HG02943 (cell line): Measurements from ENCODE around the gene SLC23A3.

ENCODE experiments used
- ATAC-seq: cut with Tn5 transposase; IDR thresholded peaks from one replicate; pipeline ENCODE4 v1.9.1; 2021; ENCODE audit warnings: mild to moderate bottlenecking, low read depth, moderate library complexity; ENCODE audit not compliant: unreplicated experiment

The SLC23A3 gene, protein sequence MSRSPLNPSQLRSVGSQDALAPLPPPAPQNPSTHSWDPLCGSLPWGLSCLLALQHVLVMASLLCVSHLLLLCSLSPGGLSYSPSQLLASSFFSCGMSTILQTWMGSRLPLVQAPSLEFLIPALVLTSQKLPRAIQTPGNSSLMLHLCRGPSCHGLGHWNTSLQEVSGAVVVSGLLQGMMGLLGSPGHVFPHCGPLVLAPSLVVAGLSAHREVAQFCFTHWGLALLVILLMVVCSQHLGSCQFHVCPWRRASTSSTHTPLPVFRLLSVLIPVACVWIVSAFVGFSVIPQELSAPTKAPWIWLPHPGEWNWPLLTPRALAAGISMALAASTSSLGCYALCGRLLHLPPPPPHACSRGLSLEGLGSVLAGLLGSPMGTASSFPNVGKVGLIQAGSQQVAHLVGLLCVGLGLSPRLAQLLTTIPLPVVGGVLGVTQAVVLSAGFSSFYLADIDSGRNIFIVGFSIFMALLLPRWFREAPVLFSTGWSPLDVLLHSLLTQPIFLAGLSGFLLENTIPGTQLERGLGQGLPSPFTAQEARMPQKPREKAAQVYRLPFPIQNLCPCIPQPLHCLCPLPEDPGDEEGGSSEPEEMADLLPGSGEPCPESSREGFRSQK

DNA sequence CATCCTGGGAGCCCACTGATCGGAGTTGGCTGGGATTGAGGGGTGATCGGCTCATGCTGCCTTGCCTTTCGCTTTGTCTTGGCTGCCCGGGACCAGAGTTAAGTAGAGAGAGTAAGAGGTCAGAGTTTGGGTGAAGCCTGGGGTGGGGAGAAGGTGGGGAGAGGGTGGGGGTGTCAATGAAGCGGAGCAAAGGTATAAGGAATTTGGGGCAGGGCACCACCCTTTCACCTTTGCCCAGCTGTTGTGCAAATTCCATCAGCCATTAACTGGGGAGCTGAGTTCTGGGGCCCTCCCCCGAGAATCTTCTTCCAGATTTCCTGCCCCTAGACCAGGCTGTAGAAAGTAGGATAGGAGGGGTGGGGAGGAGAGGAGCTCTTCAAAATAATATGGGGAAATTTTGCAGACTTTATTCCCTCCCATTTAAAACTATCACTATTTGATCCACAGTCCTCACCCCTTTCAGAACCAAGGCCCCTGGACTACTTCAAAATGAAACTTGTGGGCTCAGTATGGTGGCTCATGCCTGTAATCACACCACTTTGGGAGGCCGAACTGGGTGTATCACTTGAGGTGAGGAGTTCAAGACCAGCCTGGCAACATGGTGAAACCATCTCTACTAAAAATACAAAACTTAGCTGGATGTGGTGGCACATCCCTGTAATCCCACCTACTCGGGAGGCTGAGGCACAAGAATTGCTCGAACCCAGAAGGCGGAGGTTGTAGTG lies at the start of gene SLC23A3:
Gene SLC23A3 (minus strand): TSS at position 100 of the 725 bp plus-strand sequence. CDS start 45 bp downstream, at position 55.
- ATAC-seq: no peak

DNA sequence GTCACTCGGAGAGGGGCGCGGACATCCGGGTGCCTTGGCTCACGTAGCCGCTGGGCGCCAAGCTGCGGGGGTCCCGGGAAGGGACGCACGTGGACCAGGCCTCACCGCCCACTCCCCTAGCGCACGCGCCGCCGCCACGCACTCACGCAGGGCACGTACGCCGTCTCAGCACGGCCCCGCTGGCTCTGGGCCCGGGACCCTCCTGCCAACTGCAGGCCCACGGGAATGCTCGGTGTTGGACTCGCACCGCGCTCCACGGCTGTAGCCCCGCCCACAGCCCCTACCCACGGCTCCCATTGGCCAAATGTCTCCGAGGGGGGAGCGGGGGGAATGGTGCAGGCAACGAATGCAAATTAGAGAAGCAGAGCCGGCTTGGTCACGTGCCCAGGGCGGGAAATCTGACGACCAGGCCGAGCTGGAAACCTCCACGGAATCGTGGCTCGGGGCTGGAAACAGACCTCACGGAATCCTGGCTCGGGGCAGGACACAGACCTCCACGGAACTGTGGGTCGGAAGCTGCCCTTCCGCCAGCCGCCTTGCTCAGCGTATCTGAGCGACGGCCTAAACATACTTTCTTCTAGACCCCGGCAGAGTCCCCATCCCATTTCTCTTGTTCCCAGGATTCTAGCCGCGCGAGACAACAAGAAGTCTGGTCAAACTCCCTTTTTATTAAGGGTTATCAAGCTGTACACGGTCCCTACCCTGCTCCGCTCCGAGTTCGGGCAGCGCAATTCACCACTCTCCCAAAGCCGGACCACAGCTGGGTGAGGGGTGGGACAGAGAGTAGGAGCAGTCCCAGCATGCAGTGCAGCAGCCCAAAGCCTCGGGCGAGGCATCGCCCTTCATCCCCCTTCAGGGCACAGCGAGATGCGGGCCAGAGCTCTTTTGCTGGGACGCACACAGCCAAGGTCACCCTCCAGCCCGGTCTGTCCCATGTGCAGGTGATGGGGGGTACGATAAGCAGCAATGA lies 49.2 kb upstream of the SLC23A3 start, which contains the start of gene ABCB6:
Gene ABCB6 (minus strand): TSS at position 227 of the 970 bp plus-strand sequence. CDS start 285 bp downstream, outside the sequence.
- ATAC-seq: peak; percentile 67

DNA sequence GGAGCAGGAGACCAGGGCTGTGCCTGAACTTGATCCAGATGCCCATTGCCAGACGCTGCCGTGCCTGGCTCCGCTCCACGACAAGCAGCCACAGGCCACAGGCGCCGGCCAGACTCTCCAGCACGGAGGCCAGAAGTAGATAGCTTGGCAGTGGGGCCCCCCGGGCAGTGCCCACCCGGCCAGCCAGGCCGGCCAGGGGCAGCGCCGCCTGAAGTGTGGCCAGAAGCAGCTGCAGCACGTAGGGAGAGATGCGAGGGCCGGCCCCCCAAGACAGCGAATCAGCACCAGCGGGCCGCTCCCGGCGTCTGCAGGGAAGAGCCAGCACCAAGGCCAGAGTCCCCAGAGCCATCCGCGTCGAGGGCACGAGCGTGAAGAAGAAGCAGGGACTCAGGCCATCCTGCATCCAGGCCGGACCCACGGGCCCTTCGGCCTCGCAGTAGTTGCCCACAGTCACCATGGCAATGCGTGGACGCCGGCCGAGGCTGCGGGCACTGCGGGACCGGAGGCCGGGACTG lies 48.4 kb upstream of the SLC23A3 start:
- peak; percentile 29 for ATAC-seq

DNA sequence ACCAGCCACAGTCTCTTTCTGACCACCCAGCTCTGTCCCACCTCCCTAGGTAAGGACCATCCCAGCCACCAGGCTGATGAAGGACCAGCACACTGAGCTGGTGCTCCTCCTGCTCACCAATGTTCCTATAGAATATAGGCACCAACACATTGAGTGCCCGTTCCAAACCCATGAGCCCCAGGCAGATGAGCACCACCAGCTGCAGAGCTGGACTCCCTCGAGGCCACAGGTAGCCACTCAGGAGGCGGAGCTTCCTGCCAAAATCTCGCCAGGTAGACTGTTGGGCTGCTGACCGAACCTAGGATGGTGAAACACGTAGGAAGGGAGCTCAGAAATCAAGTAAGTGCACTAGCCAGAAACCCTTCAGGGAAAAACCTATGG lies 46.7 kb upstream of the SLC23A3 start:
- ATAC-seq: no peak

DNA sequence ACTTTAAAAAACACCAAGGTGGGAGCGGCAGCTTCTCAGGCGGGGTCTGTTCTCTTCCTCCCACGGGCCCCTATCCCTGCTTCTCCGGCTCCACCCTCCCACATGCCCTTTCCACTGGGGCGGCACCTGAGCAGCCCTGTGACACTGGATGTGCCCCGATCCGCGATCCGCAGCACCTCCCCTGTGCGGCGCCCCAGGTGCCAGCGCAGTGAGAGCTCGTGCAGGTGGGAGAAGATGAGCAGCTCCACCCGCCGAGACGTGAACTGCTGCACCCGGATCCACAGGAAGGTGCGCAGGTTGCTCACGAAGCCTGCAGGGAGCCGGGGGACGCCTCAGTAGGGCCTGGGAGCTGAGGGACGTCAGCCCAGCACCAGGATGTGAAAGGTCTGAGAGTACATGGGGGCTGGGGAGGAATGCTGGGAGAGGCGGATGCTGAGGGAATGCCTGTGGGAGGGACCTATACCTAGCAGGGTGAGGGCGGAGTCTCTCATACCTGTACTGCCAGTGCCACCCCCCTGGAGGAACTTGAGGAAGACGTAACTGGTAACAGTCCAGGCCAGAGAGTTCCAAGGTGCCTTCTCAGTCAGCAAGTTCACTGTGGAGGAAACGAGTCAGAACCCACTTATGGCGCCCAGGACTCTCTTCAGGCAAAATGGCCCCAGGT lies 46.2 kb upstream of the SLC23A3 start:
- ATAC-seq: no peak

DNA sequence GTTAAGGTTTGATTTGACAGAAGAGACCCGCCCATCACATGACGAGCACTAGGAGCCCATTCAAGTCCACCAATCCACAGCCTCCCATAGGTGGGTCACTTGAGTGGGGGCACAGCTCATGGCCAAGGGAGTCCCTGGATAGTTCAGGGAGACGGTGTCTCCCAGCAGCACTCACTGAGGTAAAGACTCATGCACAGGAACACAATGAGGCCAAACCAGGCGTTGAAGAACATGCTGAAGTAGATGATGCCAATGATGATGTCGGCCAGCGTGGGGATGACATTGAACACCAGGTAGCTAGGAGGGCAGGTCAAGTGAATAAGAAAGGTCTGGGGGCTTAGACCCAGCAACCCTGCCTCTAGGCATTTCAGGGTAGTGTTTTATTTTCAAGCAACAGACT lies 45.0 kb upstream of the SLC23A3 start:
- ATAC-seq: no peak

DNA sequence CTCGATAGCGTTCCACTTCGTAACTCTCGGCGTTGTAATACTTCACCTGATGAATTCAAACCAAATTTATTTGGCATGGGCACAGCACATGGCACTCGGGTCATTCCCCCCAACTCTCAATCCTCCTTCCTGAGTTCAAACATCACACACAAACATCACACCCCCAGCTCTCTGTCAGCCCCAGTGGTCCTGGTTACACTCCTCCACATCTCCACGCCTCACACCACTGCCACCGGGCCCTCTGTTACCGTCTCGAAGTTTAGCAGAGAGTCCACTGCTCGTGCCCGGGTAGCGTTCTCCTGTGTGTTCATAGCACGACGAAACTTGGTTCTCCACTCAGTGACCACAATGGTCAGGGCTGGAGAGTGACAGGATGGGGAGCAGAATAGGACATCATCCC lies 44.3 kb upstream of the SLC23A3 start:
- ATAC-seq: no peak

DNA sequence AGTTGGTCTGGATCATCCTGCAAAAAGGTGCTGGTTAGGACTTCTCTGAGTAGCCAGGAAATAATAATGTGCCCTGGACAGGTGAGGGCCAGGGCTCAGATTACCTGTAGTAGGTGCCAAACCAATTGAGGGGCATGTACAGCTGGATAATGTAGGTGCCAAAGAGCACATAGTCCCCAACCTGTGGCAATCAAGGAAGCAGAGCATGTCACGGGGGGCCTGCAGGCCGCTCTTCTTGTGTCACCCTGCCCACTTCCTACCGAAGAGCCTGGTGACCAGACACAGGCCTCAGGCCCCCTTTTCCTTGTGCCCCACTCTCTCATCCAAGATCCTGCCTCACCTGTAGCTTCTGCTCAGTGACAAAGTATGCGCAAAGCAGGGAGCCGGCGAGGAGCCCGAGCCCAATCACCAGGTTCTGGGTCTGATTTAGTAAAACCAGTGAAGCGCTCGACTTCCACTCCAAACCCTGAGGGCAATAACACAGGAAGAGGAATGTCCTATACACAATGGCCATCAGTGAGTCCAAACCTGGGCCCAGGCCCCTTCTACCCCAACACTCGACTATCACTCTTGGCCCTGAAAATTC lies 43.8 kb upstream of the SLC23A3 start:
- ATAC-seq: no peak

DNA sequence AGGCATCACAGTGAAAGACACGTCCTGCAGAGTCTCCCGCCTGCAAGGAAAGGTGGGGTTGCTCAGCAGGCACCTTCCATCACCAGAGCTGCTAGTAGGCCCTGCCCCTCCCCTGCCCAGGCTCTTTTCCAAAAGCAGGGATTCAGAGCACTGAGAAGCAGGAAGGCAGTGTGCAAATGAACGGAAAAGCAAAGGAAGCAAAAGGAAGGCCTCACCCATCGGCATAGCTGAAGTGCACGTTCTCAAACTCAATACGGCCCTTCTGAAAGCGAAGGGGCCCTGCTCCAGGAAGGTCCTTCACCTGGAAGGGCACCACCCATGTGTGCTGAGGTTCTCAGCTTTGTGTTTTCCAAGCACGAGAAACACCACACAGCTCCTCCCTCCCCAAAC lies 43.2 kb upstream of the SLC23A3 start:
- ATAC-seq: no peak

DNA sequence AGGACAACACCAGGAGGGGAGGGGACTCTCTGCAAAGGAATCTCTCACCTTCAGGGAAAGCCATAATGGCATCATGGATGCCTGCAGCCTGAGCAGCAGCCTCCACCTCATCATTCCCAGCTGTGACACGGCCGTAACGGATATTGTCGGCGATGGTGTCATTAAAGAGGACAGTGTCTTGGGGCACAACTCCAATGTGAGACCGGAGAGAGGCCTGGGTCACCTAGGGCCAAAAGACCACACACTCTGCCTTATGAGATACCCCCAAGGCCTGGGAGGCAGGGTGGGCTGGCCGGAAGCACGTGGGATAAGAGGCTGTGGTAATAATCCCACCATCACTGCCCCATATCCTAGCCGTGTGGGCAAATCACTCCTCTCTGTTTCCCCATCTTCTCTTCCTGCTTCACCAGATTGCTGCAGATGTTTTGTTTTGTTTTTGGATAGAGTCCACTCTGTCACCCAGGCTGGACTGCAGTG lies 41.1 kb upstream of the SLC23A3 start:
- no peak for ATAC-seq

DNA sequence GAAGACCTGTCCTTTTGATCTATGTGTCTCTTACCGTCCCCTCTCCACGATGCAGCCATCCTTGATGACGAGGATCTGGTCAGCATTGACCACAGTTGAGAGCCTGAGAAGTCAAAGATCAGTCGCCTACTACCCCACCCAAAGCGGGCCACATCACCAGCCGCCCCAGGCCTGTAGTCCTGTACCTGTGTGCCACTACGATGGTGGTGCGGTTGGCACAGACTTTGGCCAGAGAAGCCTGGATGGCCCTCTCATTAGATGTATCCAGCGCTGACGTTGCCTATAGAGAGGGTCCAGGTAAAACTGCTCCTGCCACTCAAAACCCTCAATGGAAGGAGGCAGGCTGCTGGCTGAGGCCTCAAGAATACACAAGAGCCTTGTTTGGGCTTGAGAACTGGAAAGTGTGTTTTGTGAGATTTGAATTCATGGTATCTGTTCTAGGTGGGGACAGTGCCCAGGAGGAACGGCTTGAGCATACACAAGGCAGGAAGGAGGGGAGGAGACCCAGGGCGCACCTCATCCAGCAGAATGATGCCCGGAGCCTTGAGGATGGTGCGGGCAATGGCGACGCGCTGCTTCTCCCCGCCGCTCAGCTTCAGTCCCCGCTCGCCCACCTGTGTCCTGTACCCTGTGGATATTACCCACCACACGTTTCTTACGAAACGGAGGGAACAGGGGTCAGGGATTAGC lies 40.5 kb upstream of the SLC23A3 start:
- no peak for ATAC-seq

DNA sequence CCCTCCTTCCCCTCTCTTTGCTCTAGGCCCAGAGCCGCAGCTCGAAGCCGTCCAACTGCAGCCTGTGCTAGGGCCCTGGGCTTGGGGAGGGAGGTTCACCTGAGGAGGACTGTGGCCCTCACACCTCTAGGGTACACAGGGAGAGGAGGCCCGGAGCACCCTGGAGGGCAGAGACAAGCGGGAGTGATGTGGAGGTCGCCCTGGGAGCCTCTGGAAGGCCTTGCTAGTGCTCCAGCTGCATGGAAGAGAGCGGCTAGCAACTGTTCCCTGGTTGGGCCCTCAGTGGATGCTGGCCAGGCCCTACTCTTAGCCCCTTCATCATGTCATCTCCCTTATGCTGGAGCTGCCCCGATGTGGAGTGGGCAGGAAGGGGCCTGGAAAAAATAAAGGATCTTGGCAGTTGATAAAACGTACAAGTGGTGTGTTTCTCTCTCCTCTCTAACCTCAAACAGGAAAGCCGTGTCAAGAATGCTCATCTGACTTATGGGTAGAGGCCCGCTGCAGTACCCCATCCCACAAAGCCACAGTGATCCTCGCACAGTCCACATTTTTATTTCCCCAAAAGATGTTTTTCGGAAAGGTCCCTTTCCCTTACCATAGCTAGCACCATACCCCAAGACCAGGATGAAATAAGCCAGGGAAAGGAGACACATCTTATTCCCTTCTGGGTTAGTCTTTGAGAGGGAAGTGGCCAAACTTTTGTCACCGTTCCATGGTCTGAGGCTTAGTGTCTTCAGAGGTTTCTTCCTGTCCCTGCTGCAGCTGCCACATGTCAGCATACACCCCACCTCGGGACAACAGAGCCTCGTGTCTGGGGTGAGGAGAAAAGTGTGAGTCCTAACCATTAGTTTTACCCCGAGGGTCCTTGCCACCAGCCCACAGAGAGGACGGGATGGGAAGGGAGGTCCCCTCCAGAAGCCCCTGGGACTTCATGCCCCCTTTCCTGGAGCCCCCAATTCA lies 39.7 kb upstream of the SLC23A3 start:
- ATAC-seq: no peak

DNA sequence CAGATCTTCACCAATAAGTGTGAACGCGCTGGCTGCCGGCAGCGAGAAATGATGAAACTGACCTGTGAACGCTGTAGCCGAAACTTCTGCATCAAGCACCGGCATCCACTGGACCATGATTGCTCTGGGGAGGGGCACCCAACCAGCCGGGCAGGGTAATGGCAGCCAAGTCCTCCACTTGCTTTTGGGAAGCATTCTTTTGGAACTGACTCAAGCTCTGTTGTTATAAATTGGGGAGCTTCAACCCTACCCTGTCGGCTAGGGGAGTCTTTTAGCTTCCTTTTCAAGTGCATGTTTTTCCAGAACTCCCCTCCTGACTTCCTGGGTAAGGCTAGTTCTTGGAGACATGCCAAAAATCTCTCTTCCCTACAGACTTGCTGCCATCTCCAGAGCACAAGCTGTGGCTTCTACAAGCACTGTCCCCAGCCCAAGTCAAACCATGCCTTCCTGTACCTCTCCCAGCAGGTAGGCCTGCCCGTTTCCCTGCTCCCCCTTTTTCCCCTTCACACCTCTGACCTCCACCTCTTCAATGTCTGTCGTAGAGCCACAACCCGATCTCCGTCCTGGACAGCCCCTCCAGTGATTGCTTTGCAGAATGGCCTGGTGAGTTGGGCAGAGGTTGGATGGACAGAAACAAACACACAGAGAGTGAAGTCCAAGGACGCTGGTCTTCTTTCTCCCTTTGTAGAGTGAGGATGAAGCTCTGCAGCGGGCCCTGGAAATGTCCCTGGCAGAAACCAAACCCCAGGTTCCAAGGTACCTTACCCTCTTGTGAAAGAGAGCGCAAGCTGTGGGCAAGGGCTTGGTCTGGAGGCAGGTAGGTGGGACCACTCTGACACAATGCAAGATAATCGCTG lies 38.3 kb upstream of the SLC23A3 start:
- no peak for ATAC-seq

DNA sequence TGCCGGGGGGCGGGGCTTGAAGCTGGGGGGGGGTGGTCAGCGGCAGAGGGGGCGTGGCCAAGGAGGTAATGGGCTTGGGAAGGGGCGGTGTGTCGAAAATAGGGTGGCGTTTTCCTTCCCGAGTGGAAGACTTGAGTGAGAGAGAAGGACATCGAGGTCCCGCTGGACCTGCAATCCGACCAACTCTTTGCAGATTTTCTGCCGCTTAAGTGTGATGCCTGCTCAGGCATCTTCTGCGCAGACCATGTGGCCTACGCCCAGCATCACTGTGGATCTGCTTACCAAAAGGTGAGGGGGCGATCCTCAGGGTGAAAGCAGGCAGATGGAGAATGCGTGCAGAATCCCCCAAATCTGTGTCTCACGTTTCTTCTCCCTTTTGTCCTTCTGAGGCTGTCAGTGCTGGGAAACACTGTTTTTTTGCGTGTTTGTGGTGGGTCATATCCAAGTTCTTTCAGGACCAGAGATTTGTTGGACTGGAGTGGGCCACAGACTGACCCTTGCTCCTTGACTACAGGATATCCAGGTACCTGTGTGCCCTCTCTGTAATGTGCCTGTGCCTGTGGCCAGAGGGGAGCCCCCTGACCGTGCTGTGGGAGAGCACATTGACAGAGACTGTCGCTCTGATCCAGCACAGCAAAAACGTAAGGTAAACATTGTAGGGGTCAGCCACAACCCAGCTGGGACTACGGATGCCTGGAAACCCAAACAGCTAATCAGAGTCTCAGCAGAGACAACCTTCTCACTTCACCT lies 37.5 kb upstream of the SLC23A3 start:
- no peak for ATAC-seq

DNA sequence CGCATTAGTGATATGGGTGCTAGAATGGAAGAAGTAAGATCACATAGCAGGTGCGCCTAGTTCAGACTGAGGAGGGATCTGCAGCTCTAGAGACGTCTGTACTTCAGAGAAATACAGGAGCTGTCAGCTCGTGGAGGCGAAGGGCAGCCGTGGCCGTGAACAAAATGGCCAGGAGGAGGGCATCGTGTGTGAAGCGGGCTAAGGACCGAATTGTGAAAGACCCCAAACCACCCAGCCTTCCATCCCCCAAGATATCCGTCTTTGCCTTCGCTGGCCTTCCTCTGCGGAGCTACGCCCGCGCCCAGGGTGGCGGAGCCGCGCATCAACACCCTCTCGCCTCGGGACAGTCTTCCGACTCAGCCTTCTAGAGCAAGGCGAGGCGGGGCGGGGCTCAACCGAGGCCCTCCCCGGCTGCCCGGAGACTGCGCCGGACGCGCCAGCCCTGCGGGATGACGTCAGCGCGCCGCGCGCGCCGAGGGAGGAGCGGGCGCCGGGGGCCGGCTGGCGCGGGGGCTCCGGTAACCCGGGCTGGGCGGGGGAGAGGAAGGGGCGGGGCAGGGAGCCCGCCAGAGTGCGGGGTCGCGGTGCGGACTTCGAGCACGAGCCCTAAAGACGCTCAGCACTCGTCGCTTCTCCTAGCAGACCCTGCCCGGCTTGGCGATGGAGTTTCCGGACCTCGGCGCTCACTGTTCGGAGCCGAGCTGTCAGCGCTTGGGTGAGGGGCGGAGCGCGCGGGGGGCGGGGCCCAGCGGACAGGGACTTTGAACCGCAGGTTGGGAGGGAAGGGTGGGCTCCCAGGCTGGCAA lies 36.7 kb upstream of the SLC23A3 start, which contains the start of gene ZFAND2B:
Gene ZFAND2B (plus strand): TSS at position 455 of the 806 bp plus-strand sequence. CDS start 206 bp downstream, at position 661.
- ATAC-seq: peak; percentile 92
